ENCODE measurements around the gene PSPC1.
"Not testable (repeated sequence)": the region's sequence is repeated elsewhere in the genome, so short reads cannot be mapped to it uniquely, and the experiment has no call there.

DNA sequence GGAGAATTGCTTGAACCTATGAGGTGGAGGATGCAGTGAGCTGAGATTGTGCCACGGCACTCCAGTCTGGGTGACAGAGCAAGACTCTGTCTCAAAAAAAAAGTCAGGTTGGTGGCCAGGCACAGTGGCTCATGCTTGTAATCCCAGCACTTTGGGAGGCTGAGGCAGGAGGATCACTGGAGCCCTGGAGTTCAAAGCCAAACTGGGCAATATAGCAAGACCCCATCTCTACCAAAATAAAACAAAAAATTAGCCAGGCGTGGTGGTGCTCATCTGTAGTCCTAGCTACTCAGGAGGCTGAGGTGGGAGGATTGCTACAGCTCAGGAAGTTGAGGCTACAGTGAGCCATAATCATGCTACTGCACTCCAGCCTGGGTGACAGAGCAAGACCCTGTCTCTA is 33.1 kb upstream of the PSPC1 start:
- TF ChIP-seq CTCF (conservative IDR thresholded peaks at IDR 0.05); ZFX (IDR thresholded peaks at IDR 0.05): not testable (repeated sequence)
